ENCODE measurements around the gene TBCEL. TPM values are rescaled to one million over a fixed set of nuclear protein-coding genes. Genes with fewer than 3 reads are reported as not detected.

Gene TBCEL
- total RNA-seq, 1 experiment from 2014 or later: 11.6 TPM

GRCh38 chr11:121035780-121036179 lies 11.9 kb downstream of the TBCEL start:
- peaks cover 7% of the 10 kb centered on the region for H4K20me1 ChIP-seq (ENCODE audit: insufficient read depth)
- POLR2A ChIA-PET (ENCODE audit: unreplicated experiment): no interaction called here
- intact Hi-C loops (cut with micrococcal nuclease; ENCODE audit: unreplicated experiment): no loop called here

DNA sequence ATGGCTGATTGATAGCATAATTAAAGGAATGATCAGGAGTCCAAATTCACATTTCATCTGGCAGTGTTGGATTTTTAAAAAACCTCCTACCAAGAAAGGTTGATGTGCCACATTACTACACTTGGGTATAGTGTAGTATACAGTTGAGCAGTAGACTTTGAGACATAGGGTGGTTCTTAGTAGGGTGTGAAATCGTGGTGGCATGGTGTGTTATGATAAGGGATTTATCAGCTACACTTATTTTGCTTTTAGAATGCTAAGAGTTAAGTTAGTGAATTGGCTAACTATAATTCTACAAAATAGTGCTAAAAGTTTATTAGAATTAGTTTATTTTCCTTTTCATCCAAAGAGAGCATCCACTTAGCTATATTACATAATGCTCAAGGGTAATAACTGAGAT lies 13.1 kb downstream of the TBCEL start:
- H4K20me1 ChIP-seq (ENCODE audit: insufficient read depth): peaks cover 7% of the 10 kb centered on the region
- intact Hi-C loops (cut with micrococcal nuclease; ENCODE audit: unreplicated experiment): no loop called here
- no peaks in the 10 kb centered on the region for H3K9me3 ChIP-seq (ENCODE audit: insufficient read depth, low read depth)
- H3K36me3 ChIP-seq (ENCODE audit: low read depth): no peaks in the 10 kb centered on the region
- H3K27ac ChIP-seq: no peak overlapping the region
- ChIA-PET CTCF (no interaction called here), POLR2A (ENCODE audit: unreplicated experiment) (no interaction called here)
- no peaks in the 10 kb centered on the region for H3K9me2 ChIP-seq (ENCODE audit: insufficient read depth)
- H3F3A ChIP-seq (ENCODE audit: insufficient read depth, low read depth): no peaks in the 10 kb centered on the region
- no TSS peak for BruUV-seq (replicated peaks)
- 0 out of 2 replicates have a peak, but pooled peaks cover 5% of the 10 kb centered on the region for H3K4me1 ChIP-seq (replicated peaks; ENCODE audit: insufficient read depth)
- H3K4me3 ChIP-seq: no peak overlapping the region
- TF ChIP-seq CTCF (conservative IDR thresholded peaks at IDR 0.05): no peak
- no peak for TF ChIP-seq EZH2 (IDR thresholded peaks at IDR 0.05; ENCODE audit: low read depth)
- no peaks in the 10 kb centered on the region for H3K27me3 ChIP-seq (ENCODE audit: insufficient read depth, low read depth)
- no peaks in the 10 kb centered on the region for H3K79me2 ChIP-seq (ENCODE audit: low read depth)
- no peak for DNase-seq
- H3K4me2 ChIP-seq: no peak overlapping the region
- H2AFZ ChIP-seq: no peak overlapping the region

More at GRCh38 chr11:121035780-121036179, 11.9 kb downstream of the TBCEL start:
- DNase-seq: no peak
- CTCF ChIA-PET: interaction anchor here (0.7 kb wide), 1 partner anchor 8 kb away, joined by 4 read pairs; no protein-coding TSS in a partner anchor
- no peak overlapping the region for H3K27ac ChIP-seq
- no peaks in the 10 kb centered on the region for H3K27me3 ChIP-seq (ENCODE audit: insufficient read depth, low read depth)
- TF ChIP-seq EZH2 (IDR thresholded peaks at IDR 0.05; ENCODE audit: low read depth) (no peak), CTCF (conservative IDR thresholded peaks at IDR 0.05) (no peak)
- BruUV-seq (replicated peaks): no TSS peak
- no peaks in the 10 kb centered on the region for H3K36me3 ChIP-seq (ENCODE audit: low read depth)
- no peak overlapping the region for H2AFZ ChIP-seq
- H3F3A ChIP-seq (ENCODE audit: insufficient read depth, low read depth): no peaks in the 10 kb centered on the region
- H3K9me3 ChIP-seq (ENCODE audit: insufficient read depth, low read depth): no peaks in the 10 kb centered on the region
- H3K4me2 ChIP-seq: no peak overlapping the region
- 0 out of 2 replicates have a peak, but pooled peaks cover 5% of the 10 kb centered on the region for H3K4me1 ChIP-seq (replicated peaks; ENCODE audit: insufficient read depth)
- H3K79me2 ChIP-seq (ENCODE audit: low read depth): no peaks in the 10 kb centered on the region
- H3K9me2 ChIP-seq (ENCODE audit: insufficient read depth): no peaks in the 10 kb centered on the region
- no peak overlapping the region for H3K4me3 ChIP-seq

DNA sequence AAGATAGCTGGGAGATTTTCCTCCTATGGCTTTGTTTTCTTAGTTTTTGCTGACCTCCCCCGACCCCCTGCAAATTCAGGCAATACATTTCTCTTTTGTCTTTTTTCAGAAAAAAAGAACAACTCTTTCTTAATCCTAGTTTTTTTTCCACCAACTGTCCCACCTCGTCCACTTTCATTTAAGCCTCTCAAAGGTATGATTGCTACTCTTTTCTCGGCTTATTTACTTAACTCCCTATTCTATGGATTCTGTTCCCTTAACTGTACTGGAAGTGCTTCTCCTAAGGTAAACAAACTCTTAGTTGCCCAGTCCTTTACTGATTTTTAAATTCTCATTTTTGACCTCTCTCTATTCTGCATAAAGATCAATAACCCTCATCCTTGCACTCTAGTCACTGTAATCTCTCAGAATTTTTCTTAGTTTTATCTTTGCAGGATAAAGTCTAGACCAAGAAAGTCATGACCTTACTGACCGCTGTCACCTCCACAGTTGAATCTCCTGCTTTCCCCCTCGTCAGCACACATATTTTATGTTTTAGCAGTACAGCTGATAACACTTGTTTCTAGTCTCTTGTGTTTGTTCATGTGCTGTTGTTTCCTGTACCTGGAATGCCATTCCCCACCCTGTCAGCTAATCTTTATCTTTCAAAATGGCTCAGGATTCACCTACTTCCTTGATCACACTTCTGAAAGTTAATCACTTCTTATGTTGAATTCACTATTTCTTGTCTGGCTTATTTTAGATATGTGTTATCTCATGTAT lies 14.9 kb downstream of the TBCEL start:
- no TSS peak for BruUV-seq (replicated peaks)
- no peaks in the 10 kb centered on the region for H3K9me3 ChIP-seq (ENCODE audit: insufficient read depth, low read depth)
- ChIA-PET POLR2A (ENCODE audit: unreplicated experiment) (no interaction called here), CTCF (interaction anchor here (0.6 kb wide), 1 partner anchor 80 kb away, joined by 4 read pairs; no protein-coding TSS in a partner anchor)
- no peaks in the 10 kb centered on the region for H3K79me2 ChIP-seq (ENCODE audit: low read depth)
- no peaks in the 10 kb centered on the region for H3K27me3 ChIP-seq (ENCODE audit: insufficient read depth, low read depth)
- no peaks in the 10 kb centered on the region for H3K36me3 ChIP-seq (ENCODE audit: low read depth)
- no peaks in the 10 kb centered on the region for H3K4me1 ChIP-seq (replicated peaks; ENCODE audit: insufficient read depth)
- intact Hi-C loops (cut with micrococcal nuclease; ENCODE audit: unreplicated experiment): no loop called here
- no peaks in the 10 kb centered on the region; the same call in 1 of the 2 replicates for H4K20me1 ChIP-seq (ENCODE audit: insufficient read depth)
- H3K9me2 ChIP-seq (ENCODE audit: insufficient read depth): no peaks in the 10 kb centered on the region
- TF ChIP-seq EZH2 (IDR thresholded peaks at IDR 0.05; ENCODE audit: low read depth): no peak
- TF ChIP-seq CTCF (conservative IDR thresholded peaks at IDR 0.05): no peak
- H3F3A ChIP-seq (ENCODE audit: insufficient read depth, low read depth): no peaks in the 10 kb centered on the region
- no peak overlapping the region for H3K4me3 ChIP-seq
- no peak for DNase-seq
- H3K4me2 ChIP-seq: no peak overlapping the region
- H2AFZ ChIP-seq: no peak overlapping the region
- H3K27ac ChIP-seq: no peak overlapping the region

All from PC-9 (cell line).